ENCODE results near the gene MDN1. TPM values are rescaled to one million over a fixed set of nuclear protein-coding genes. Genes with fewer than 3 reads are reported as not detected.
A peak's percentile ranks its signal among the peaks of the same experiment; 100 is the strongest.

The MDN1 gene
- total and polyA plus RNA-seq, 2 donors (not counting 1 experiment from before 2014, with no cell fraction given) = 16.5 to 59.5 TPM

DNA sequence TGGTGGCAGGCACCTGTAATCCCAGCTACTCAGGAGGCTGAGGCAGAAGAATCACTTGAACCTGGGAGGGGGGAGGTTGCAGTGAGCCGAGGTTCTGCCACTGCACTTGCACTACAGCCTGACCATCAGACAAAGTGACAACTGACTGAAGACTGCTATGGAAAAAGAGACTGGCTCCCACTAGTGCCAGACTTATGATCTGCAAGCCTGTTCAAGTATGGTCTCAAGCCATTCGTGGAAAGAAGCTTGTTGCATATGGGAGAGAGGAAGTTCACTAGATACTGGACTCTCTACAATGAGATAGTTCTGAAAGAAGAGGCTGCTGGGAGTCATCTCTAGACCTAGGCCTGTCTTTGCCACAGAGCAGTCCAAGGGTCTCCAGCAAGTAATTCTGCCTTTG, 26.7 kb downstream of the MDN1 start:
- Histone ChIP-seq H3K27me3 (replicated peaks in 1 of 4; ENCODE audit: control extremely low read depth in 1 of 4, control insufficient read depth in 3 of 4, insufficient read depth in 4 of 4, low read length in 3 of 4) (no peaks in the 10 kb centered on the region), H3K36me3 (replicated peaks in 1 of 2; ENCODE audit: control extremely low read depth in 1 of 2, control insufficient read depth in 1 of 2, extremely low read depth in 1 of 2, insufficient read depth in 2 of 2, low read length in 1 of 2) (peaks cover 10 to 50% of the 10 kb centered on the region in 2 experiments), H3K4me3 (ENCODE audit: control extremely low read depth in 1 of 5, extremely low read depth in 1 of 5, insufficient read depth in 1 of 5, low read depth in 2 of 5, low read length in 4 of 5) (no peak overlapping the region), H3K9me3 (ENCODE audit: control extremely low read depth in 1 of 3, control insufficient read depth in 2 of 3, insufficient read depth in 1 of 3, low read length in 2 of 3) (no peaks in the 10 kb centered on the region), H2AFZ (ENCODE audit: insufficient read depth, low read depth, low read length, poor library complexity, severe bottlenecking) (no peak overlapping the region), H3K79me2 (ENCODE audit: control insufficient read depth, insufficient read depth, low read length) (peaks cover 18% of the 10 kb centered on the region), H3K4me1 (ENCODE audit: control insufficient read depth in 2 of 2, insufficient read depth in 2 of 2, low read length in 2 of 2) (peaks cover 18 to 20% of the 10 kb centered on the region in 2 donors), H3K9ac (ENCODE audit: low read length) (no peak overlapping the region), H3K4me2 (replicated peaks; ENCODE audit: low read depth, low read length, poor library complexity, severe bottlenecking) (no peak overlapping the region), H4K20me1 (ENCODE audit: control insufficient read depth, insufficient read depth, low read length, poor library complexity, severe bottlenecking) (no peaks in the 10 kb centered on the region), H3K27ac (ENCODE audit: low read length in 2 of 2) (no peak overlapping the region)
- Mint-ChIP-seq H3K9me3 (ENCODE audit: insufficient read depth) (no peaks in the 10 kb centered on the region), H3K4me3 (peak overlapping the region; percentile 55), H3K27me3 (no peaks in the 10 kb centered on the region), H3K27ac (no peak overlapping the region), H3K4me1 (peaks cover 21% of the 10 kb centered on the region)
- CTCF ChIA-PET = interaction anchor here (0.5 to 1.0 kb wide), 2 partner anchors 16 to 26 kb away, joined by 3 to 4 read pairs; no protein-coding TSS in a partner anchor
- intact Hi-C loops (cut with micrococcal nuclease) = no loop called here
- 46% methylated on average over 2 of the region's 2 CpGs for WGBS (ENCODE audit: insufficient coverage)
- POLR2A ChIA-PET = no interaction called here
- TF ChIP-seq, protein P1, sequence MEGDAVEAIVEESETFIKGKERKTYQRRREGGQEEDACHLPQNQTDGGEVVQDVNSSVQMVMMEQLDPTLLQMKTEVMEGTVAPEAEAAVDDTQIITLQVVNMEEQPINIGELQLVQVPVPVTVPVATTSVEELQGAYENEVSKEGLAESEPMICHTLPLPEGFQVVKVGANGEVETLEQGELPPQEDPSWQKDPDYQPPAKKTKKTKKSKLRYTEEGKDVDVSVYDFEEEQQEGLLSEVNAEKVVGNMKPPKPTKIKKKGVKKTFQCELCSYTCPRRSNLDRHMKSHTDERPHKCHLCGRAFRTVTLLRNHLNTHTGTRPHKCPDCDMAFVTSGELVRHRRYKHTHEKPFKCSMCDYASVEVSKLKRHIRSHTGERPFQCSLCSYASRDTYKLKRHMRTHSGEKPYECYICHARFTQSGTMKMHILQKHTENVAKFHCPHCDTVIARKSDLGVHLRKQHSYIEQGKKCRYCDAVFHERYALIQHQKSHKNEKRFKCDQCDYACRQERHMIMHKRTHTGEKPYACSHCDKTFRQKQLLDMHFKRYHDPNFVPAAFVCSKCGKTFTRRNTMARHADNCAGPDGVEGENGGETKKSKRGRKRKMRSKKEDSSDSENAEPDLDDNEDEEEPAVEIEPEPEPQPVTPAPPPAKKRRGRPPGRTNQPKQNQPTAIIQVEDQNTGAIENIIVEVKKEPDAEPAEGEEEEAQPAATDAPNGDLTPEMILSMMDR (IDR thresholded peaks at IDR 0.05) = peak; percentile 26
- TF ChIP-seq EZH2 (IDR thresholded peaks at IDR 0.05; ENCODE audit: borderline replicate concordance, insufficient read depth, low read depth, low read length, poor library complexity, severe bottlenecking) = no peak
- DNase-seq (peak; percentile 31), ATAC-seq (ENCODE audit: low read depth) (peak; percentile 66)

DNA sequence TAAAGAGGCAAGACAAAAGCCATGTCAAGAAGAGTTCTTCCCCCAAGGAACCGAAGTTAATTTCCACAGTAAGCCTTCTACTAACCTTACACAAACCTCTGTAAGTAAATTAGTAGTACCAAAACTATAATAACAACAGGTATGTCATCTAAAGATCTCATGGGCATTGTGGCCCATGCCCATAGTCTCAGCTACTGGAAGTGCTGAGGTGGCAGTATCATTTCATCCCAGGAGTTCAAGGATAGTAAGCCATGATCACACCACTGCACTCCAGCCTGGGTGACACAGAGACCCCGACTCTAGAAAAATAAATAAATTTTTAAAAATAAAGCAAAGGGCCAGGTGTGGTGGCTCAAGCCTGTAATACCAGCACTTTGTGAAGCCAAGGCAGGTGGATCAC, 29.2 kb downstream of the MDN1 start:
- H3K4me2 ChIP-seq (replicated peaks; ENCODE audit: low read depth, low read length, poor library complexity, severe bottlenecking) = no peak overlapping the region
- Mint-ChIP-seq H3K4me1 (peaks cover 21% of the 10 kb centered on the region), H3K9me3 (ENCODE audit: insufficient read depth) (no peaks in the 10 kb centered on the region), H3K4me3 (no peak overlapping the region), H3K27ac (no peak overlapping the region), H3K27me3 (no peaks in the 10 kb centered on the region)
- CTCF ChIA-PET = no interaction called here
- peaks cover 13 to 71% of the 10 kb centered on the region in 2 experiments for H3K36me3 ChIP-seq (replicated peaks in 1 of 2; ENCODE audit: control extremely low read depth in 1 of 2, control insufficient read depth in 1 of 2, extremely low read depth in 1 of 2, insufficient read depth in 2 of 2, low read length in 1 of 2)
- intact Hi-C loops (cut with micrococcal nuclease) = no loop called here
- no peak for ATAC-seq (ENCODE audit: low read depth)
- WGBS (ENCODE audit: insufficient coverage) = no CpG with 5 or more reads among the region's 2 CpGs
- H2AFZ ChIP-seq (ENCODE audit: insufficient read depth, low read depth, low read length, poor library complexity, severe bottlenecking) = no peak overlapping the region
- H3K79me2 ChIP-seq (ENCODE audit: control insufficient read depth, insufficient read depth, low read length) = peaks cover 7% of the 10 kb centered on the region
- DNase-seq = no peak
- H3K4me1 ChIP-seq (ENCODE audit: control insufficient read depth in 2 of 2, insufficient read depth in 2 of 2, low read length in 2 of 2) = peaks cover 18 to 20% of the 10 kb centered on the region in 2 donors
- no peaks in the 10 kb centered on the region for H3K9me3 ChIP-seq (ENCODE audit: control extremely low read depth in 1 of 3, control insufficient read depth in 2 of 3, insufficient read depth in 1 of 3, low read length in 2 of 3)
- no peaks in the 10 kb centered on the region for H4K20me1 ChIP-seq (ENCODE audit: control insufficient read depth, insufficient read depth, low read length, poor library complexity, severe bottlenecking)
- no peaks in the 10 kb centered on the region for H3K27me3 ChIP-seq (replicated peaks in 1 of 4; ENCODE audit: control extremely low read depth in 1 of 4, control insufficient read depth in 3 of 4, insufficient read depth in 4 of 4, low read length in 3 of 4)
- H3K9ac ChIP-seq (ENCODE audit: low read length) = no peak overlapping the region
- POLR2A ChIA-PET = no interaction called here
- H3K4me3 ChIP-seq (ENCODE audit: control extremely low read depth in 1 of 5, extremely low read depth in 1 of 5, insufficient read depth in 1 of 5, low read depth in 2 of 5, low read length in 4 of 5) = no peak overlapping the region
- TF ChIP-seq, protein P1 (IDR thresholded peaks at IDR 0.05) = no peak
- no peak for TF ChIP-seq EZH2 (IDR thresholded peaks at IDR 0.05; ENCODE audit: borderline replicate concordance, insufficient read depth, low read depth, low read length, poor library complexity, severe bottlenecking)
- H3K27ac ChIP-seq (ENCODE audit: low read length in 2 of 2) = no peak overlapping the region
